GM19455 (cell line): Measurements from ENCODE around the gene FUBP3.

Source experiments
- ATAC-seq: cut with Tn5 transposase; IDR thresholded peaks from one replicate; pipeline ENCODE4 v1.9.1; 2021; ENCODE audit not compliant: unreplicated experiment

The FUBP3 gene

GRCh38 chr9:130633336-130634190 lies 54.2 kb downstream of the FUBP3 start:
- no peak for ATAC-seq

- no peak for ATAC-seq
Observed at GRCh38 chr9:130634191-130634768, 54.9 kb downstream of the FUBP3 start.

- no peak for ATAC-seq
Observed at GRCh38 chr9:130634801-130635200, 55.4 kb downstream of the FUBP3 start.

- ATAC-seq: no peak
Observed at GRCh38 chr9:130635306-130635705, 55.9 kb downstream of the FUBP3 start.

GRCh38 chr9:130635721-130636647 lies 56.6 kb downstream of the FUBP3 start:
- ATAC-seq: no peak

GRCh38 chr9:130636648-130637020 lies 57.3 kb downstream of the FUBP3 start:
- ATAC-seq: no peak

- ATAC-seq: no peak
Observed at GRCh38 chr9:130638284-130639123, 59.1 kb downstream of the FUBP3 start.

GRCh38 chr9:130639124-130639765 lies 59.9 kb downstream of the FUBP3 start:
- ATAC-seq: no peak

- no peak for ATAC-seq
Observed at GRCh38 chr9:130639866-130640555, 60.6 kb downstream of the FUBP3 start.

GRCh38 chr9:130640681-130641080 lies 61.3 kb downstream of the FUBP3 start:
- no peak for ATAC-seq

- ATAC-seq: no peak
Observed at GRCh38 chr9:130642926-130643325, 63.5 kb downstream of the FUBP3 start.

GRCh38 chr9:130651221-130651620 lies 71.8 kb downstream of the FUBP3 start:
- ATAC-seq: no peak

GRCh38 chr9:130651752-130652151 lies 72.4 kb downstream of the FUBP3 start:
- no peak for ATAC-seq

- no peak for ATAC-seq
Observed at GRCh38 chr9:130654879-130655278, 75.5 kb downstream of the FUBP3 start.

- no peak for ATAC-seq
Observed at GRCh38 chr9:130658893-130659698, 79.7 kb downstream of the FUBP3 start.

- no peak for ATAC-seq
Observed at GRCh38 chr9:130659699-130660248, 80.4 kb downstream of the FUBP3 start.

- no peak for ATAC-seq
Observed at GRCh38 chr9:130660326-130660682, 80.9 kb downstream of the FUBP3 start.

GRCh38 chr9:130660683-130661450 lies 81.5 kb downstream of the FUBP3 start:
- no peak for ATAC-seq
